Liver (tissue), 9 donors: ENCODE measurements around the gene UBE2N. TPM values are rescaled to one million over a fixed set of nuclear protein-coding genes. Genes with fewer than 3 reads are reported as not detected.

Experiments
- DNase-seq: peaks from one replicate; pipeline ENCODE4 v3.0.0-alpha.2; 2017; ENCODE audit warnings: low spot score
- H3K27ac ChIP-seq, 2 donors: one replicate each; pipeline ENCODE4 v1.7.0; 2013; ENCODE audit warnings: inconsistent platforms in 2 of 2, low read length in 2 of 2, control low read depth in 1 of 2, low read depth in 1 of 2, mild to moderate bottlenecking in 1 of 2
- H3K27me3 ChIP-seq, 4 donors: one replicate each; pipeline versions ENCODE4 v1.6.1 to v1.7.0; 2013; ENCODE audit warnings: low read length in 3 of 4, inconsistent platforms in 1 of 4, mild to moderate bottlenecking in 1 of 4, moderate library complexity in 1 of 4; ENCODE audit not compliant: control insufficient read depth in 4 of 4, insufficient read depth in 4 of 4
- H3K36me3 ChIP-seq, 4 donors: one replicate each; pipeline versions ENCODE4 v1.6.1 to v1.7.0; 2013; ENCODE audit warnings: low read length in 3 of 4, mild to moderate bottlenecking in 3 of 4, low read depth in 1 of 4, moderate library complexity in 1 of 4; ENCODE audit not compliant: control insufficient read depth in 4 of 4, insufficient read depth in 3 of 4
- H3K4me1 ChIP-seq, 4 donors: one replicate each; pipeline versions ENCODE4 v1.6.1 to v1.7.0; 2013; ENCODE audit warnings: low read length in 3 of 4, mild to moderate bottlenecking in 3 of 4, moderate library complexity in 1 of 4; ENCODE audit not compliant: control insufficient read depth in 4 of 4, insufficient read depth in 4 of 4
- H3K4me3 ChIP-seq, 3 donors: one replicate each; pipeline versions ENCODE4 v1.6.1 to v1.7.0; 2013; ENCODE audit warnings: low read length in 3 of 3, control low read depth in 1 of 3, low read depth in 1 of 3, mild to moderate bottlenecking in 1 of 3
- H3K9ac ChIP-seq, 2 donors: one replicate each; pipeline ENCODE4 v1.7.0; 2013; ENCODE audit warnings: low read length in 2 of 2, mild to moderate bottlenecking in 2 of 2, moderate library complexity in 2 of 2, control low read depth in 1 of 2, low read depth in 1 of 2
- H3K9me3 ChIP-seq, 4 donors: one replicate each; pipeline versions ENCODE4 v1.6.1 to v1.7.0; 2013; ENCODE audit warnings: low read length in 3 of 4; ENCODE audit not compliant: control insufficient read depth in 4 of 4
- ATF3 ChIP-seq: IDR thresholded peaks from 2 replicates; pipeline ENCODE4 v1.6.1; 2016; ENCODE audit warnings: antibody characterized with exemption
- EGR1 ChIP-seq, 2 donors: IDR thresholded peaks; 2 replicates each; pipeline ENCODE4 v1.6.1; 2016 to 2018; ENCODE audit warnings: antibody characterized with exemption in 2 of 2, low read depth in 2 of 2
- FOXA1 ChIP-seq: IDR thresholded peaks from 2 replicates; pipeline ENCODE4 v1.6.1; 2016; ENCODE audit warnings: antibody characterized with exemption
- GABPA ChIP-seq, 2 donors: IDR thresholded peaks in 1 of 2; conservative IDR thresholded peaks in 1 of 2; 2 replicates each; pipeline ENCODE4 v1.6.1; 2016; ENCODE audit warnings: antibody characterized with exemption in 2 of 2, mild to moderate bottlenecking in 1 of 2, moderate library complexity in 1 of 2
- HNF4A ChIP-seq, 2 donors: conservative IDR thresholded peaks; 2 replicates each; pipeline ENCODE4 v1.6.1; 2016; ENCODE audit warnings: antibody characterized with exemption in 2 of 2, mild to moderate bottlenecking in 2 of 2
- HNF4G ChIP-seq: IDR thresholded peaks from 2 replicates; pipeline ENCODE4 v1.6.1; 2016; ENCODE audit warnings: antibody characterized with exemption
- RAD21 ChIP-seq, 2 donors: IDR thresholded peaks; 2 replicates each; pipeline ENCODE4 v1.6.1; 2016; ENCODE audit warnings: antibody characterized with exemption in 2 of 2, mild to moderate bottlenecking in 2 of 2
- REST ChIP-seq: IDR thresholded peaks from 2 replicates; pipeline ENCODE4 v1.6.1; 2016; ENCODE audit warnings: antibody characterized with exemption, mild to moderate bottlenecking
- SP1 ChIP-seq: IDR thresholded peaks from 2 replicates; pipeline ENCODE4 v1.6.1; 2018; ENCODE audit warnings: antibody characterized with exemption, mild to moderate bottlenecking
- YY1 ChIP-seq: IDR thresholded peaks from 2 replicates; pipeline ENCODE4 v1.6.1; 2016; ENCODE audit warnings: antibody characterized with exemption, mild to moderate bottlenecking
- ZBTB33 ChIP-seq: IDR thresholded peaks from 2 replicates; pipeline ENCODE4 v1.6.1; 2016; ENCODE audit warnings: antibody characterized with exemption
- WGBS: extraction: QIAGEN DNeasy Blood & Tissue Kit; methylation state at CpG from one replicate; pipeline ENCODE4 v1.1.7; 2013; 5-methylcytosine and 5-hydroxymethylcytosine counted together
- polyA plus RNA-seq, 2 donors: library from polyadenylated mRNA; stranded (reverse) in 1 of 2; unstranded in 1 of 2; fragments of 200-250 nt in 1 of 2; fragments of >200 nt in 1 of 2; fragmentation: Nextera tagmentation in 1 of 2; extraction: Ambion mirVana in 1 of 2; gene quantifications; one replicate each; pipeline versions ENCODE4 v1.2.1 to v1.2.3, GENCODE V29; 2013 to 2015
- total RNA-seq, 2 donors: library from RNA; depleted of rRNA; stranded (reverse); fragments of >200 nt; gene quantifications; one replicate each; pipeline ENCODE4 v1.2.3, GENCODE V29; 2014
- TF ChIP-seq, protein P1 (sequence below): fragments of 150-350 bp; IDR thresholded peaks from 2 replicates; pipeline ENCODE4 v1.5.1; 2017; ENCODE audit warnings: improper control_type of control experiment, low read depth, low read length; ENCODE audit not compliant: missing input control
- donor health status: healthy.
- donor health status: healthy.
- donor health status: healthy.
- donor health status: healthy.
- donor health status: healthy.

UBE2N gene
- total and polyA plus RNA-seq, 4 donors = 13.9 to 63.7 (median 32.6) TPM

- H3K9me3 ChIP-seq = no peaks in the 10 kb centered on the region
- H3K4me3 ChIP-seq = peak overlapping the region; percentile 49 to 90 (median 62)
- 34% methylated on average over 10 of the region's 10 CpGs for WGBS
- H3K27ac ChIP-seq = peak overlapping the region; percentile 79 to 98
- DNase-seq = peak; percentile 59
- TF ChIP-seq EGR1 (IDR thresholded peaks at IDR 0.05; ENCODE audit: low read depth in 2 of 2) (no peak), HNF4A (conservative IDR thresholded peaks at IDR 0.05) (no peak), REST (peak; percentile 26)
- no peaks in the 10 kb centered on the region for H3K27me3 ChIP-seq
- peaks cover 3 to 38% (median 26%) of the 10 kb centered on the region in 4 donors for H3K4me1 ChIP-seq
- H3K9ac ChIP-seq = peak overlapping the region; percentile 75 to 96
- H3K36me3 ChIP-seq = no peaks in the 10 kb centered on the region
Measured at GRCh38 chr12:93376436-93377251, 65.1 kb downstream of the UBE2N start.

DNA sequence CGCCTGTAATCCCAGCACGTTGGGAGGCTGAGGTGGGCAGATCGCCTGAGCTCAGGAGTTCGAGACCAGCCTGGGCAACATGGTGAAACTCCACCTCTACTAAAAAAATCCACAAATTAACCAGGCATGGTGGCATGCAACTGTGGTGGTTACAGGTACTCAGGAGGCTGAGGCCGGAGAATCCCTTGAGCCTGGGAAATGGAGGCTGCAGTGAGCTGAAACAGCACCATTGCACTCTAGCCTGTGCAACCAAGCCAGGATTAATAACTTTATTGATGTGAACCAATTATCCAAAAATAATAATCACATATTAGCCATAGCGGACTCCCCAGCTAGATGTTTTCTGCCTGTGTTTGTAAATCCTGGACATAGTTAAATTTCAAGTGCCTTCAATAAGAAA, 65.8 kb downstream of the UBE2N start:
- DNase-seq = no peak
- H3K9me3 ChIP-seq = no peaks in the 10 kb centered on the region
- no peak overlapping the region for H3K4me3 ChIP-seq
- no peaks in the 10 kb centered on the region for H3K27me3 ChIP-seq
- WGBS = 97% methylated on average over 6 of the region's 6 CpGs
- H3K36me3 ChIP-seq = peaks cover 0 to 2% (median 0%) of the 10 kb centered on the region in 4 donors
- H3K27ac ChIP-seq = peak overlapping the region; percentile 79 to 98
- H3K9ac ChIP-seq = peak overlapping the region in 1 of 2 donors; percentile 55
- H3K4me1 ChIP-seq = peaks cover 3 to 31% (median 21%) of the 10 kb centered on the region in 4 donors
- no peak for TF ChIP-seq EGR1 (IDR thresholded peaks at IDR 0.05; ENCODE audit: low read depth in 2 of 2)

- H3K27ac ChIP-seq = no peak overlapping the region
- H3K4me1 ChIP-seq = peaks cover 3 to 23% (median 14%) of the 10 kb centered on the region in 4 donors
- peak; percentile 27 to 47 for TF ChIP-seq HNF4A (conservative IDR thresholded peaks at IDR 0.05)
- no peak for TF ChIP-seq YY1
- H3K27me3 ChIP-seq = no peaks in the 10 kb centered on the region
- H3K36me3 ChIP-seq = peaks cover 0 to 3% (median 0%) of the 10 kb centered on the region in 4 donors
- 65% methylated on average over 2 of the region's 2 CpGs for WGBS
- H3K4me3 ChIP-seq = no peak overlapping the region
- no peaks in the 10 kb centered on the region for H3K9me3 ChIP-seq
- H3K9ac ChIP-seq = peak overlapping the region in 1 of 2 donors; percentile 49
- no peak for DNase-seq
Measured at GRCh38 chr12:93373961-93374656, 67.6 kb downstream of the UBE2N start.

GRCh38 chr12:93370947-93371346, 70.8 kb downstream of the UBE2N start:
- peaks cover 0 to 3% (median 0%) of the 10 kb centered on the region in 4 donors for H3K36me3 ChIP-seq
- no peak overlapping the region for H3K9ac ChIP-seq
- H3K4me3 ChIP-seq = no peak overlapping the region
- DNase-seq = no peak
- H3K9me3 ChIP-seq = no peaks in the 10 kb centered on the region
- H3K27ac ChIP-seq = no peak overlapping the region
- peaks cover 3 to 13% (median 5%) of the 10 kb centered on the region in 4 donors for H3K4me1 ChIP-seq
- 97% methylated on average over 6 of the region's 6 CpGs for WGBS
- H3K27me3 ChIP-seq = no peaks in the 10 kb centered on the region
- TF ChIP-seq GABPA (IDR thresholded peaks at IDR 0.05 in 1 of 2, conservative IDR thresholded peaks at IDR 0.05 in 1 of 2) (no peak), HNF4A (conservative IDR thresholded peaks at IDR 0.05) (no peak), ZBTB33 (no peak), HNF4G (no peak), RAD21 (IDR thresholded peaks at IDR 0.05) (no peak), EGR1 (IDR thresholded peaks at IDR 0.05; ENCODE audit: low read depth in 2 of 2) (no peak), FOXA1 (no peak), ATF3 (no peak), YY1 (no peak), SP1 (no peak)
- TF ChIP-seq, protein P1, sequence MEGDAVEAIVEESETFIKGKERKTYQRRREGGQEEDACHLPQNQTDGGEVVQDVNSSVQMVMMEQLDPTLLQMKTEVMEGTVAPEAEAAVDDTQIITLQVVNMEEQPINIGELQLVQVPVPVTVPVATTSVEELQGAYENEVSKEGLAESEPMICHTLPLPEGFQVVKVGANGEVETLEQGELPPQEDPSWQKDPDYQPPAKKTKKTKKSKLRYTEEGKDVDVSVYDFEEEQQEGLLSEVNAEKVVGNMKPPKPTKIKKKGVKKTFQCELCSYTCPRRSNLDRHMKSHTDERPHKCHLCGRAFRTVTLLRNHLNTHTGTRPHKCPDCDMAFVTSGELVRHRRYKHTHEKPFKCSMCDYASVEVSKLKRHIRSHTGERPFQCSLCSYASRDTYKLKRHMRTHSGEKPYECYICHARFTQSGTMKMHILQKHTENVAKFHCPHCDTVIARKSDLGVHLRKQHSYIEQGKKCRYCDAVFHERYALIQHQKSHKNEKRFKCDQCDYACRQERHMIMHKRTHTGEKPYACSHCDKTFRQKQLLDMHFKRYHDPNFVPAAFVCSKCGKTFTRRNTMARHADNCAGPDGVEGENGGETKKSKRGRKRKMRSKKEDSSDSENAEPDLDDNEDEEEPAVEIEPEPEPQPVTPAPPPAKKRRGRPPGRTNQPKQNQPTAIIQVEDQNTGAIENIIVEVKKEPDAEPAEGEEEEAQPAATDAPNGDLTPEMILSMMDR = no peak
